Vagina (tissue), 2 donors: ENCODE data around the gene ZBTB8OS.

ENCODE experiments used
- POLR2A ChIP-seq, 2 donors: fragments of 450-650 bp; IDR thresholded peaks; one replicate each; pipeline ENCODE4 v1.6.1; 2017; ENCODE audit warnings: antibody characterized with exemption in 2 of 2, mild to moderate bottlenecking in 2 of 2, moderate library complexity in 2 of 2
- TF ChIP-seq, protein P1 (sequence below), 3 experiments: fragments of 450-650 bp in 2 of 3; fragments of 200-600 bp in 1 of 3; sonication (generic) in 1 of 3; IDR thresholded peaks; one replicate each; pipeline ENCODE4 v1.5.1; 2017 to 2019; ENCODE audit warnings: antibody characterized with exemption in 3 of 3, mild to moderate bottlenecking in 2 of 3, moderate library complexity in 2 of 3

DNA sequence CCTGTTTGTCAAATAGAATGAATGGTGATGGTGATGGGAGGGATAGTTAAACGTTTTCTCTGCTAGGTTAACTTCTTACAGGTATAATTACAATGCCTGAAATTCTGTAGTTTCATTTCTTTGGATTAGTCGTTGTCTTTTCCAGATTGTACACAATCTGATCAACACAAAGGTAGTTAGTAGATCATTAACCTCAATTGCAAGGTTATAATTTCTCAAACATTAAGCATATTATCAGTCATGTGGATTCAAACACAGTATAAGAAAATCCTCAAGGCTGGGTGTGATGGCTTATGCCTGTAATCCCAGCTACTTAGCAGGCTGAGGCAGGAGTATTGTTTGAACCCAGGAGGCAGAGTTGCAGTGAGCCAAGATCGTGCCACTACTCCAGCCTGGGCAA lies 31.6 kb upstream of the ZBTB8OS start:
- TF ChIP-seq POLR2A (IDR thresholded peaks at IDR 0.05), result no peak
- TF ChIP-seq, protein P1, sequence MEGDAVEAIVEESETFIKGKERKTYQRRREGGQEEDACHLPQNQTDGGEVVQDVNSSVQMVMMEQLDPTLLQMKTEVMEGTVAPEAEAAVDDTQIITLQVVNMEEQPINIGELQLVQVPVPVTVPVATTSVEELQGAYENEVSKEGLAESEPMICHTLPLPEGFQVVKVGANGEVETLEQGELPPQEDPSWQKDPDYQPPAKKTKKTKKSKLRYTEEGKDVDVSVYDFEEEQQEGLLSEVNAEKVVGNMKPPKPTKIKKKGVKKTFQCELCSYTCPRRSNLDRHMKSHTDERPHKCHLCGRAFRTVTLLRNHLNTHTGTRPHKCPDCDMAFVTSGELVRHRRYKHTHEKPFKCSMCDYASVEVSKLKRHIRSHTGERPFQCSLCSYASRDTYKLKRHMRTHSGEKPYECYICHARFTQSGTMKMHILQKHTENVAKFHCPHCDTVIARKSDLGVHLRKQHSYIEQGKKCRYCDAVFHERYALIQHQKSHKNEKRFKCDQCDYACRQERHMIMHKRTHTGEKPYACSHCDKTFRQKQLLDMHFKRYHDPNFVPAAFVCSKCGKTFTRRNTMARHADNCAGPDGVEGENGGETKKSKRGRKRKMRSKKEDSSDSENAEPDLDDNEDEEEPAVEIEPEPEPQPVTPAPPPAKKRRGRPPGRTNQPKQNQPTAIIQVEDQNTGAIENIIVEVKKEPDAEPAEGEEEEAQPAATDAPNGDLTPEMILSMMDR (IDR thresholded peaks at IDR 0.05), result no peak
